ENCODE data around the gene PXN.

Gene PXN

GRCh38 chr12:120225200-120225558, 40.4 kb downstream of the PXN start:
- Histone ChIP-seq H3K27ac (ENCODE audit: extremely low read depth, low read depth, low read length) (no peak overlapping the region), H3K36me3 (ENCODE audit: control insufficient read depth in 2 of 2, insufficient read depth in 1 of 2, low read length in 2 of 2) (peaks cover 0 to 43% of the 10 kb centered on the region in 2 experiments; a peak in 1 of 3 replicates), H3K9me3 (ENCODE audit: control insufficient read depth, insufficient read depth, low read depth, low read length) (no peaks in the 10 kb centered on the region), H3K4me1 (ENCODE audit: control insufficient read depth, insufficient read depth, low read length) (peaks cover 22% of the 10 kb centered on the region), H3K4me3 (ENCODE audit: low read depth, low read length) (no peak overlapping the region)
- ChIA-PET POLR2A (interaction anchor here (9.2 to 10.5 kb wide), 2 partner anchors 24 to 66 kb away, joined by 163 to 194 read pairs; partner anchors contain the start of genes RNU4-1, RNU4-2 and RPLP0), CTCF (interaction anchor here (0.6 to 14.3 kb wide), 4 partner anchors 9 to 394 kb away, joined by 3 to 581 read pairs (median 4); partner anchors contain the start of genes PXN and RPLP0)
- TF ChIP-seq OSR2 (tag by site-specific recombination; IDR thresholded peaks at IDR 0.05) (peak; percentile 94), ZBTB44 (tag by site-specific recombination; IDR thresholded peaks at IDR 0.05) (peak; percentile 39), HIC1 (tag by site-specific recombination; IDR thresholded peaks at IDR 0.05) (no peak), ZNF10 (tag by site-specific recombination; IDR thresholded peaks at IDR 0.05) (peak; percentile 85), SCRT1 (tag by site-specific recombination; IDR thresholded peaks at IDR 0.05; ENCODE audit: borderline replicate concordance) (no peak), PRDM6 (tag by site-specific recombination; IDR thresholded peaks at IDR 0.05) (no peak), ZBTB48 (tag by site-specific recombination; IDR thresholded peaks at IDR 0.05) (peak; percentile 85), ZBTB20 (tag by site-specific recombination; IDR thresholded peaks at IDR 0.05) (peak; percentile 66), GLIS1 (tag by site-specific recombination; IDR thresholded peaks at IDR 0.05) (peak; percentile 85), ZSCAN30 (tag by site-specific recombination; IDR thresholded peaks at IDR 0.05) (peak; percentile 99), ZNF600 (tag by site-specific recombination; IDR thresholded peaks at IDR 0.05) (peak; percentile 64; the same call in 1 of the 2 replicates), KLF7 (tag by site-specific recombination; IDR thresholded peaks at IDR 0.05; ENCODE audit: borderline replicate concordance) (0 out of 2 replicates have a peak, but pooled peaks have one; percentile 5), FEZF1 (tag by site-specific recombination; IDR thresholded peaks at IDR 0.05) (peak; percentile 48), ZNF423 (tag by site-specific recombination; IDR thresholded peaks at IDR 0.05) (peak; percentile 49; the same call in 1 of the 2 replicates), ZNF121 (tag by site-specific recombination; IDR thresholded peaks at IDR 0.05) (peak; percentile 72; the same call in 1 of the 2 replicates), ZNF843 (tag by site-specific recombination; IDR thresholded peaks at IDR 0.05) (peak; percentile 70; the same call in 1 of the 2 replicates), BCL11A (tag by site-specific recombination; IDR thresholded peaks at IDR 0.05; ENCODE audit: low read depth) (no peak), TRIM28 (IDR thresholded peaks at IDR 0.05; ENCODE audit: borderline replicate concordance, low read length) (peak; percentile 90), ZIC2 (tag by site-specific recombination; IDR thresholded peaks at IDR 0.05) (peak; percentile 100), ZNF621 (tag by site-specific recombination; IDR thresholded peaks at IDR 0.05) (no peak), ZBTB8A (tag by site-specific recombination; IDR thresholded peaks at IDR 0.05) (peak; percentile 15; the same call in 1 of the 2 replicates), BCL11B (tag by site-specific recombination; IDR thresholded peaks at IDR 0.05; ENCODE audit: low read depth) (0 out of 2 replicates have a peak, but pooled peaks have one; percentile 6), ZBTB1 (tag by site-specific recombination; IDR thresholded peaks at IDR 0.05) (no peak), YY1 (tag by site-specific recombination; IDR thresholded peaks at IDR 0.05) (no peak), KLF10 (tag by site-specific recombination; IDR thresholded peaks at IDR 0.05) (no peak; the same call in 1 of the 2 replicates), TCF7L2 (IDR thresholded peaks at IDR 0.05; ENCODE audit: borderline replicate concordance, low read depth, low read length) (peak; percentile 85; the same call in 1 of the 2 replicates)

Measured in HEK293 (cell line).